ENCODE measurements around the gene CYGB. TPM values are rescaled to one million over a fixed set of nuclear protein-coding genes. Genes with fewer than 3 reads are reported as not detected.

CYGB gene
- total and polyA plus RNA-seq, 9 of the 15 experiments (the other 6 are each of a cell fraction or from before 2014, with no cell fraction given), result 0.08 to 0.95 (median 0.18) TPM; not detected in 5

GRCh38 chr17:76557368-76558197 is 20.1 kb upstream of the CYGB start (continued):
- TF ChIP-seq HDAC3 (IDR thresholded peaks at IDR 0.05; ENCODE audit: borderline replicate concordance, partially characterized antibody), result peak; percentile 74
- TF ChIP-seq RAD21 (CRISPR knock-in tag; conservative IDR thresholded peaks at IDR 0.05 in 1 of 2, IDR thresholded peaks at IDR 0.05 in 1 of 2), result peak in 1 of 2 experiments; percentile 17; a peak in 1 of 4 replicates
- TF ChIP-seq GTF2A2 (tag; IDR thresholded peaks at IDR 0.05), result no peak
- no peak for TF ChIP-seq CCNT2 (IDR thresholded peaks at IDR 0.05; ENCODE audit: borderline replicate concordance, extremely low read depth, insufficient read length, low read depth, low read length)
- no peak for TF ChIP-seq FOXK2 (conservative IDR thresholded peaks at IDR 0.05 in 1 of 2, IDR thresholded peaks at IDR 0.05 in 1 of 2; ENCODE audit: low read depth in 2 of 2)
- peak; percentile 74 to 84 (median 75) for TF ChIP-seq CTCF (IDR thresholded peaks at IDR 0.05 in 2 of 3, conservative IDR thresholded peaks at IDR 0.05 in 1 of 3; ENCODE audit: insufficient read depth in 2 of 3, low read depth in 1 of 3, low read length in 3 of 3)
- 0 out of 2 replicates have a peak, but pooled peaks have one; percentile 81 for TF ChIP-seq ZNF232 (CRISPR knock-in tag; IDR thresholded peaks at IDR 0.05)
- peak; percentile 90 for TF ChIP-seq POLR2H (tag; IDR thresholded peaks at IDR 0.05; ENCODE audit: low read depth)
- no peak for TF ChIP-seq KDM4B (IDR thresholded peaks at IDR 0.05; ENCODE audit: borderline replicate concordance in 2 of 2, low read depth in 1 of 2)
- TF ChIP-seq ETV6 (IDR thresholded peaks at IDR 0.05; ENCODE audit: borderline replicate concordance in 1 of 2, low read depth in 2 of 2, low read length in 1 of 2), result no peak
- TF ChIP-seq ETV6 (CRISPR knock-in tag; IDR thresholded peaks at IDR 0.05; ENCODE audit: borderline replicate concordance), result no peak
- TF ChIP-seq TCF15 (CRISPR knock-in tag; IDR thresholded peaks at IDR 0.05), result no peak
- no peak for TF ChIP-seq ETS2 (tag; IDR thresholded peaks at IDR 0.05; ENCODE audit: borderline replicate concordance, poor library complexity, severe bottlenecking)
- peak; percentile 68 to 92 (median 89) for TF ChIP-seq YY1 (IDR thresholded peaks at IDR 0.05; ENCODE audit: borderline replicate concordance in 1 of 3, control insufficient read depth in 1 of 3, extremely low read depth in 1 of 3, insufficient read depth in 3 of 3, insufficient read length in 1 of 3, insufficient replicate concordance in 2 of 3, low read depth in 1 of 3, low read length in 2 of 3)
- no peak for TF ChIP-seq CHD4 (IDR thresholded peaks at IDR 0.05; ENCODE audit: insufficient read depth, insufficient replicate concordance, low read depth, low read length, poor library complexity, severe bottlenecking)
- no peak for TF ChIP-seq XRCC4 (IDR thresholded peaks at IDR 0.05; ENCODE audit: extremely low read depth, insufficient read depth, insufficient read length)
- peak; percentile 57; the same call in 1 of the 2 replicates for TF ChIP-seq OTX1 (CRISPR knock-in tag; IDR thresholded peaks at IDR 0.05)
- 0 out of 2 replicates have a peak, but pooled peaks have one; percentile 11 for TF ChIP-seq ZNF436 (CRISPR knock-in tag; IDR thresholded peaks at IDR 0.05)
- TF ChIP-seq UBTF (IDR thresholded peaks at IDR 0.05; ENCODE audit: borderline replicate concordance in 1 of 2, low read depth in 2 of 2, low read length in 2 of 2), result peak in 1 of 2 experiments; percentile 79; a peak in 1 of 4 replicates

Data from K562 (cell line).